Measurements from ENCODE around the gene SNED1. TPM values are rescaled to one million over a fixed set of nuclear protein-coding genes. Genes with fewer than 3 reads are reported as not detected.

SNED1 gene
- total and polyA plus RNA-seq, 2 experiments from 2014 or later = 6.1 to 29.4 TPM

DNA sequence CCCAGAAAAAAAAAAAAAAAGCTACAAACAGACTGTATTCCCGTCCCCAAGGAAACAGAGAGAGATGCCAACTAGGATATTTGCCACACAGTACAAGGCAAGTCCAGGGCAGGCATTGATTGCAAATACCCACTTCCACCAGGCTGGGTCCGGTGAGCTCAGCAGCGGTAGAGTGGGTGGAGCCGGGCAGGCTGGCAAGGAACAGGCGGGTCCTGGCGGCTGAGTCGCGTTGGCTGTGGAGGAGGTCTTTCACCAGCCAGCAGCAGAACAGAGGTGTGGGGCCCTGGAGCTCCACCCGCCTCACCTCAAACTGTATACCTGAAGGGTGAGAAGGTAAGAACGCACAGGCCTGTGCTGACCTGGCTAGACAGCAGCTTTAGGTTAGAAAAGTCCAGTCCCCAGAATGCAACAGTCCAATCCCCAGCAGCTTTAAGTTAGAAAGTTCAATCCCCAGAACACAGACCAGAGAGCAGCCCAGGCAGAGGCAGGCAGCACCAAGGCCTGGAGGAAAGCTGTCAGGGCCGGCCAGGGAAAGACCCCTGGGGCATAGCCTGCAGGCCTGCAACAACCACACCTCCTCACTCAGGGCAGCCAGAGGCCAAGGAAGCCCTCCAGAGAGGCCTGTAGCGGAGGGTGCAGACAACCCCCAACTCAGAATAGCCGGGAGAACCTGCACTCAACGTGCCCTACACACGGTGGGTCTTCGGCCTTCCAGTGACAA lies 125.6 kb downstream of the SNED1 start:
- DNase-seq = peak; percentile 18
- H3K27me3 ChIP-seq (replicated peaks; ENCODE audit: insufficient read depth) = no peaks in the 10 kb centered on the region
- no peaks in the 10 kb centered on the region for H3K9me3 ChIP-seq (ENCODE audit: low read depth)
- H3K4me3 ChIP-seq = no peak overlapping the region
- H4K20me1 ChIP-seq (ENCODE audit: insufficient read depth) = no peaks in the 10 kb centered on the region
- TF ChIP-seq EZH2phosphoT487 (IDR thresholded peaks at IDR 0.05; ENCODE audit: insufficient read depth, low read depth) (no peak), EZH2 (IDR thresholded peaks at IDR 0.05; ENCODE audit: insufficient read depth, poor library complexity, severe bottlenecking) (no peak)
- peaks cover 5% of the 10 kb centered on the region; the same call in 1 of the 2 replicates for H3F3A ChIP-seq (ENCODE audit: insufficient read depth)
- in situ Hi-C loops (cut with MboI) = no loop called here
- 85% methylated on average over 16 of the region's 16 CpGs for WGBS, 2 experiments (ENCODE audit: low coverage in 1 of 2, low lambda C conversion rate in 2 of 2, missing lambda C conversion rate in 2 of 2)
- H3K27ac ChIP-seq = no peak overlapping the region
- no peak overlapping the region for H2AFZ ChIP-seq
- H3K9me2 ChIP-seq (ENCODE audit: insufficient read depth) = no peaks in the 10 kb centered on the region
- H3K4me2 ChIP-seq (ENCODE audit: unreplicated experiment) = no peak overlapping the region
- no peaks in the 10 kb centered on the region for H3K4me1 ChIP-seq (ENCODE audit: insufficient read depth)
- no peaks in the 10 kb centered on the region for H3K79me2 ChIP-seq (ENCODE audit: insufficient read depth)
- no peaks in the 10 kb centered on the region for H3K36me3 ChIP-seq (ENCODE audit: low read depth)
- H3K9ac ChIP-seq = no peak overlapping the region

DNA sequence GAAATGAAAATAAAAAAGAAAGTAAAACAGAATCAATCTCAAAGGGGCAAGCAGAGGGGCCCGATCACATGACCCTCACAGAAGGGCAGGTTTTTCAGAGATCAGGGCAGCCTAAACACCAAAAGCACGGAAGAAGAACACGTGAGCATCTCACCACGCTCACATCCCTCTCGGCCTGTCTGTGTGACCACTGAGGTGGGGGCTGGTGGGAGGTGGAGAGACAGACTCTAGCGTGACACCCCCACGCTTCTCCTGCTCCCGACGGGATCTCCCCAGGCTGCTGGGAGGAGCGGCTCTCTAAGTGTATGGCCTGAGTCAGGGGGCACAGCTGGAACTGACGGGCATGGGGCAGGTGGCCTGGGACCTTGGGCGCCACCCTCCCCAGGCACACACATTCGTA lies 127.2 kb downstream of the SNED1 start:
- Histone ChIP-seq H3K9me3 (ENCODE audit: low read depth) (no peaks in the 10 kb centered on the region), H3K9ac (no peak overlapping the region), H4K20me1 (ENCODE audit: insufficient read depth) (no peaks in the 10 kb centered on the region), H3K4me2 (ENCODE audit: unreplicated experiment) (no peak overlapping the region), H3K4me3 (no peak overlapping the region), H3F3A (ENCODE audit: insufficient read depth) (peaks cover 5% of the 10 kb centered on the region; the same call in 1 of the 2 replicates), H3K9me2 (ENCODE audit: insufficient read depth) (no peaks in the 10 kb centered on the region), H3K4me1 (ENCODE audit: insufficient read depth) (no peaks in the 10 kb centered on the region), H3K79me2 (ENCODE audit: insufficient read depth) (no peaks in the 10 kb centered on the region), H3K36me3 (ENCODE audit: low read depth) (no peaks in the 10 kb centered on the region), H3K27me3 (replicated peaks; ENCODE audit: insufficient read depth) (no peaks in the 10 kb centered on the region), H3K27ac (no peak overlapping the region), H2AFZ (no peak overlapping the region)
- WGBS, 2 experiments (ENCODE audit: low coverage in 1 of 2, low lambda C conversion rate in 2 of 2, missing lambda C conversion rate in 2 of 2) = 97% methylated on average over 13 of the region's 13 CpGs
- in situ Hi-C loops (cut with MboI) = no loop called here
- no peak for TF ChIP-seq EZH2phosphoT487 (IDR thresholded peaks at IDR 0.05; ENCODE audit: insufficient read depth, low read depth)
- no peak for TF ChIP-seq EZH2 (IDR thresholded peaks at IDR 0.05; ENCODE audit: insufficient read depth, poor library complexity, severe bottlenecking)
- no peak for DNase-seq

DNA sequence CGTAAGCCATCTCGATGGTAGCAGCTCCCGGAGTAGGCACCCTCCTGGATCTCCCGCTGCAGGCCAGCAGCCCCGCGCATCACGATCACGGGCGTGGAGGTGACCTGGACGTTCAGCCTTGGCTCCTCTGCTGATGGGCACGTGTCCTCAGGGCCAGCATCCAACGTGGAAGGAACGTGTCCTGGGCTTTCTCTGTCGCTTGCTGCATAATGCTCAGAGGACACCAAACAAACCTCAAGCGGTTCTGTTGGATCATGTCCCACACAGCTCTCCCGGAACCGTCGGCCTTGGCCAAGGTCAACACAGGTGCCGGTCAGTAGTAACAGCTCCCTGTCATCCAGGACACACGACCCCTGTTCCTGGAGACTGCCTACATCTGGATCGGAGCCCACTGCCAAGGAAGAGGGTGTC lies 127.8 kb downstream of the SNED1 start:
- no peaks in the 10 kb centered on the region for H3K4me1 ChIP-seq (ENCODE audit: insufficient read depth)
- H3K79me2 ChIP-seq (ENCODE audit: insufficient read depth) = no peaks in the 10 kb centered on the region
- no peak for DNase-seq
- no peak for TF ChIP-seq EZH2phosphoT487 (IDR thresholded peaks at IDR 0.05; ENCODE audit: insufficient read depth, low read depth)
- TF ChIP-seq EZH2 (IDR thresholded peaks at IDR 0.05; ENCODE audit: insufficient read depth, poor library complexity, severe bottlenecking) = no peak
- in situ Hi-C loops (cut with MboI) = no loop called here
- no peak overlapping the region for H3K4me2 ChIP-seq (ENCODE audit: unreplicated experiment)
- H3K27ac ChIP-seq = no peak overlapping the region
- no peaks in the 10 kb centered on the region for H3K9me2 ChIP-seq (ENCODE audit: insufficient read depth)
- WGBS, 2 experiments (ENCODE audit: low coverage in 1 of 2, low lambda C conversion rate in 2 of 2, missing lambda C conversion rate in 2 of 2) = 96 to 97% methylated on average over 21 of the region's 21 CpGs
- no peak overlapping the region for H3K4me3 ChIP-seq
- no peaks in the 10 kb centered on the region for H4K20me1 ChIP-seq (ENCODE audit: insufficient read depth)
- peaks cover 5% of the 10 kb centered on the region; the same call in 1 of the 2 replicates for H3F3A ChIP-seq (ENCODE audit: insufficient read depth)
- H3K9ac ChIP-seq = no peak overlapping the region
- H2AFZ ChIP-seq = no peak overlapping the region
- H3K9me3 ChIP-seq (ENCODE audit: low read depth) = no peaks in the 10 kb centered on the region
- H3K36me3 ChIP-seq (ENCODE audit: low read depth) = no peaks in the 10 kb centered on the region
- H3K27me3 ChIP-seq (replicated peaks; ENCODE audit: insufficient read depth) = no peaks in the 10 kb centered on the region

DNA sequence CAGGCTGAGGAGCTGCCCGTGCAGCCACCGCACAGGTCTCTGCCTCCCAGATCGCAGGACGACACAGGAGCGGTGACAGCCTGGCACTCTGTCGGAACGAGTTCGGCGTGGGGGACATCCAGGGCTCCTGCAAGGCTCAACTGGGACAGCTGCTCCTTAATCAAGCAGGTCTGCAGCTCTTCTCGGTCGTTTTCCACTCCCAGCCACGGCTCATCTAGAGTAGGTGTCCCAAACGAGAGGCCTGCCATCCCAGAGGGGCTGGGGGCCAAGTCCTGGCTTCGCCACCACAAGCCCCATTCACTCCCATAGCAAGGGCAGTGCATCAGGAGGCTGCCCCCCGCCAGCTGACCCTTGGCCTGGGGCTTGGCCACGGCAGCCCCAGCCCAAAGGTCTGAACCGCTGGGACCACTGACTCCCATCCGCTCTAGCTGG lies 128.4 kb downstream of the SNED1 start:
- H3K9ac ChIP-seq = no peak overlapping the region
- WGBS, 2 experiments (ENCODE audit: low coverage in 1 of 2, low lambda C conversion rate in 2 of 2, missing lambda C conversion rate in 2 of 2) = 93 to 96% methylated on average over 18 of the region's 18 CpGs
- TF ChIP-seq EZH2 (IDR thresholded peaks at IDR 0.05; ENCODE audit: insufficient read depth, poor library complexity, severe bottlenecking) (no peak), EZH2phosphoT487 (IDR thresholded peaks at IDR 0.05; ENCODE audit: insufficient read depth, low read depth) (no peak)
- no peaks in the 10 kb centered on the region for H3K79me2 ChIP-seq (ENCODE audit: insufficient read depth)
- peaks cover under 1% of the 10 kb centered on the region; the same call in 1 of the 2 replicates for H3F3A ChIP-seq (ENCODE audit: insufficient read depth)
- no peaks in the 10 kb centered on the region for H3K9me3 ChIP-seq (ENCODE audit: low read depth)
- no peaks in the 10 kb centered on the region for H3K4me1 ChIP-seq (ENCODE audit: insufficient read depth)
- no peaks in the 10 kb centered on the region for H3K27me3 ChIP-seq (replicated peaks; ENCODE audit: insufficient read depth)
- no peak for DNase-seq
- no peak overlapping the region for H2AFZ ChIP-seq
- no peak overlapping the region for H3K4me2 ChIP-seq (ENCODE audit: unreplicated experiment)
- no peaks in the 10 kb centered on the region for H3K36me3 ChIP-seq (ENCODE audit: low read depth)
- H3K9me2 ChIP-seq (ENCODE audit: insufficient read depth) = no peaks in the 10 kb centered on the region
- H4K20me1 ChIP-seq (ENCODE audit: insufficient read depth) = no peaks in the 10 kb centered on the region
- in situ Hi-C loops (cut with MboI) = no loop called here
- no peak overlapping the region for H3K27ac ChIP-seq
- H3K4me3 ChIP-seq = no peak overlapping the region

All from GM23248 (cell line).